DMS 273 (cell line): ENCODE results near the gene NDST4.
A peak's percentile ranks its signal among the peaks of the same experiment; 100 is the strongest.

ENCODE experiments used
- DNase-seq: peaks from one replicate; lab custom pipeline; 2025; ENCODE audit not compliant: unreplicated experiment; lab: John Stamatoyannopoulos, UW

The NDST4 gene

DNA sequence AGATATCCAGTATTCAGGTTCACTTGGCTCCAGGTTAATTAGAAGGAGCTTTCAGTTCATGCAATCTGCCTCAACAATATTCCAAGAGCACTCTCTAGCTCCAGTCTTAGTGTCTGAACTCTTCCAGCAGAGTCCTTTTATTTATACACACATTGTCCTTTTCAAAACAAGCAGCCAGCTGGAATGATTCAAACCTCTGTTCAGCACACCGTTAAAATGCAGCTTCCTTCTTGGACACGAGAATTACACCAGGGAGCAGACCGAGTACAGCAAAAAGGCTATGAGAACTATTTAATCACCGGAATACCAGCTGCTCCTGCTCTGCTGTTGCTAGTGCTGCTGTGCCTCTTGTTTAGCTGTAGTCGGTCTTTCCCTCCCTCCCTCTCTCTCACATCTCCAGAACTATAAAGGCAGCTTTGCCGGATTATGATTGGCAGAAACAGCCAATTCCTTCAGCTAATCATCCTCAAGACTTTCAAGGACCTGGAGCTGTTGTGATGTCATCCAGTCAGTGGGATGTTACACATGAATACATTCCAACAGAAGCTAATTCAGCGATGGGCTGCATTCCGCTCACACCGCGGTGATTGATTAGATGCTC lies at the start of gene NDST4:
TSS of gene NDST4 (minus strand) at position 115 of the 601 bp plus-strand sequence. CDS start 36,584 bp downstream, outside the sequence.
- peak; percentile 63 for DNase-seq

DNA sequence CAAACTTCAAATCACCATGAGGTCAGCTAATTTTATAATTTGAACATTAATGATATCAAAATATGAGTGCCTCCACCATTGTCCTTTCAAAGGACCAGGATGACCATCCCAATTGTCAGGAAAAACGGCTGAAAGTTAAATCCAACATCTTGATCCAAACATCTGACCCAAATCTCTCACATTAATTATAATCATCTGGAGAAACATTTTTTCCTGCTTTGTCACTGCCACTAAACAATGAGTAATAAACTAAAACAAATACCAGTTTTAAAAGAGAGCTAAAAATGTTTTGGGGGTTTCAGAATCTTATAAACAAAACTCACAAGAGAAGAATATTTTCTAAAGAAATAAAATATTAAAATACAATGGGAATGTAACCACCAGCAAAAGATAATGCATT lies 45.7 kb upstream of the NDST4 start:
- no peak for DNase-seq

DNA sequence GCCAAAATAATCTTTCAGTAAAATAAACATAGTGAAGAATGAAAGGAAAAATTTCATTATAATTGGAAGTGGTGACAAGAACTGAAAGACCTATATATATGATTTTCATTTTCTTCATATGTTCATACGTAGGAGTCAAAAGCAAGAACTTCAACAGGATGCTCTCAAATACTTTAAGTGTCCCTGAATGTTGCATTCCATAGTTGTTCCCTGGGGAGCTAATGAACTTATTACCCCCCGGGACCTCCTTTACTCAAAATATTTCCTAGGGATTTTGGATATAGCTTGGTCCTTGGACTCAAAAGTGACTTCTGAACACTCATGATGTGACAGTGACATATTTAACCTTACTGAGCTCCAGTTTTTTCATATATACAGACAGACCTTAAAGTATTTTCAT lies 44.9 kb upstream of the NDST4 start:
- no peak for DNase-seq

DNA sequence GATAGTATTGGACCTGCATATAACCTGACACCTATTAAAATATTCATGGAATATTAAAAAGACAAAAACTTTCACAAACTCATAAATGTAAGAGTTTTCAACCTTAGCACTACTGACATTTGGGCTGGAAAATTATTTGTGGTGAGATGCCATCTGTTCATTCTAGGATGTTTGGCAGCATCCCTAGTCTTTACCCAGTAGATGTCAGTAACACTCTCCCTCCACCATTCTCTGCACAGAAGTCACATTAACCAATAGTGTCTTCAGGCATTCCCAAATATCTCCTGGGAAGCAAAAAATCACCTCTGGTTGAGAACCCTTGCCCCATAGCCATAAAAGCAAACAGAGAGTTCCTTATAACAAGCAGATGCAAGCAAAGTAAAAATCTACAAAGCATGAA lies 41.4 kb upstream of the NDST4 start:
- DNase-seq = peak; percentile 47

DNA sequence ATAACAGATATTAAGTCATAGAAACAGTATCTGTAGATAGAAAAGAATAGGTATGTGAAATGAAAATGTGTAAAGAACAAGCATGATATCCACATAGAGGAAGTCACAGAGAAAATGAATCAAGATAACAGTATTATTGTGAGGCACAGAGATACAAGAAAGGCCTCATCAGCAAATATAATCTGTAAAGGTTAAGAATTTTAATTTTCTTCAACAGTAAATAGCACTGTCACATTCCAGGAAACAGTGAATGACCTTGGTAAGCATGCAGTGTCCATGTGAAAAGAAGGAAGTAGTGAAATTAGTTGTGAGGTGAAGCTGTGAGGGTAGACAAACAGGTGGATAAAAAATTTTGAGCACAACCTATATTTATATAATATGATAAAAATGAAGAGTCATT lies 39.5 kb upstream of the NDST4 start:
- DNase-seq = no peak

DNA sequence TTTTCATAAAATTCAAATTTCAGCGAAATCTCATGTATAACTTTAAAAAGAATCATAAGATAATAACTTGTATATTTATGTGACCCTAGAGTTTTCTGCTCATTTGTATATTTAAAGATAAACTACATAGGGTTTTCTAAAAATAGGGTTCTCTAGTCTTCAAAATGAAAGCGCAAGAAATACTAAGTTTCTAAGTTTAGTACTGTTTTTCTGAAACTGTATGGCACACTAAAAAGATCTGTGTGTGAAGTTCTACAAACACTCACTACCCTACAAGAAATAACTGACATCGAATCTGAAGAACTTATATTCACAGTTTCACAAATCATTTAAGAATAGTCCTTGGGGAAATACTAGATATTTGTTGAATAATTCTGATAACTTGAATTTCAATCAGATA lies 38.7 kb upstream of the NDST4 start:
- DNase-seq = no peak

DNA sequence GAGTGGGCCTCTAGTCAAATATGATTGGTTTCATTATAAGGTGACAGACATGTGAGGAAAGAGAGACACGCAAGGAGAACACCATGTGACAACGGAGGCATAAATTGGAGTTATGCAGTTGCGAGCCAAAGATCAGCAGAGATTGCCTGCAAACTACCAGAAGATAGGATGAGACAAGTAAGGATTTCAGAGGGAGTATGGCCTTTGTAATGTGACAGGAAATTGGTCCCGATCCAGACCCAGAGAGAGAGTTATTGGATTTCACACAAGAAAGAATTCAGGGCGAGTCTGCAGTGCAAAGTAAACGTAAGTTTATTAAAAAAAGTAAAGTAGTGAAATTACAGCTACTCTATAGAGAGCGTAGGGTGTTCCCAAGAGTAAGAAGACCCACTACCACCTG lies 35.7 kb upstream of the NDST4 start:
- no peak for DNase-seq

DNA sequence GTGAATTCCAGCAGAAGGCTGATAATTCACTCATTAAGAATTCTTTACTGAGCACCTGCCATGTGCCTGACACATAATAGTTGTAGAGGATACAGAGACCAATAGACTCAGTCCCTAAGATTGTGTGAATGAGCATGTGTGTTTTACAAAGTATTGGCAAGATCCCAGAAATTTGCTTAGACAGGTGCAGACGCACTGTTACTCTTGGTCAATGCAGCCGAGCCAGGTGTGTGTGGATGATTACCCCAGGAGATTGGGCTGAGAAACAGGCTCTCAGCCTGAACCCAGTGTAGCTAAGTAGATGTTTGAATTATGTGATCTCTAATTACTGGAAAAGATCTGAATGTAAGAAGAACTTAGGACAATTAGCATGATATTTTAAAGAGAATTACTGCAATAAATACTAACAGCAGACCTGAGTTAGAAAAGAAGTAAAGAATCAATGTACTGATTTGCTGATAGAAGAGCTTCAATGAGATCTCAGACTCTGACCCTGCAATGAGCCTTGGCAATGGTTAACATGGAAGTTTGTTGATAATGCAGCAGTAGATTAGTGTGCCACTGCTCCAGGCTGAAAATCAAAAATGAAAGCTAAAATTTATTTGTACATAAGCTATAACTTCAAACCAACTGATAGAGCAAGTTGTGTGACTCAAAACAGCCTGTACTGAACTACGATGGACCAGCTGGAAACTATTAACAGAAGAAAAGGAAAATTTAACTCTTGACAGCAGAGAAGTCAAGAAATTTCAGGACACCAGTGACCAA lies 32.2 kb upstream of the NDST4 start:
- peak; percentile 1 for DNase-seq

DNA sequence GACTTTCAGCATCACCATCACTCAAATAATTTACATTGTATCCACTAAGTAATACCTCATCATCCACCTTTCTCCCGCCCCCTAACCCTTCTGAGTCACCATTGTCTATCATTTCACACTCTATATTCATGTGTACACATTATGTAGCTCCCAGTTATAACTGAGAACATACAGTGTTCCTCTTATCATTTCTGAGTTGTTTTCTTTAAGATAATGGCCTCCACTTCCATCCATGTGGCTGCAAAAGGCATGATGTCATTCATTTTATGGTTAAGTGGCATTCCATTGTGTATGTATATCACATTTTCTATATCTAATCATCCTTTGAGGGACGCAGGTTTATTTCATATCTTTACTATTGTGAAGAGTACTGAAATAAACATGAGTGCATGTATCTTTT lies 14.6 kb upstream of the NDST4 start:
- no peak for DNase-seq

DNA sequence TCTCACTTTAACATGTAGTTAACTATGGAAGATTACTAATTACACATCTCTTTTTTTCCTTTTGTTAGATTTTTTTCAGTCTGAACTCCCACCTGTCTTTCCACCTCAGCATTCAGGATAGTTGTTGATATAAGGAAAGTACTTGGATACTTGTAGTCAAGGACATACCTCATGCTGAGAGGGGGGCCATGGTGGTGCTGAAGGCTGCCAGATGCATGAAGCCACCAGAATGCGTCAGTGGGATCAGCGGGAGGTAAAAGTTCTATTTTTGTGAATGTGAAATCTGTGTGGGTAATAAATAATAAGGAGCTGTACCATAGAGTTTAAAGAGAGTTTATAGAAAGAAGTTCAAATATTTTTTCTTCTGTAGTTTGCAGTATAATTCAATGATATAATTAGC lies 13.1 kb upstream of the NDST4 start:
- no peak for DNase-seq

DNA sequence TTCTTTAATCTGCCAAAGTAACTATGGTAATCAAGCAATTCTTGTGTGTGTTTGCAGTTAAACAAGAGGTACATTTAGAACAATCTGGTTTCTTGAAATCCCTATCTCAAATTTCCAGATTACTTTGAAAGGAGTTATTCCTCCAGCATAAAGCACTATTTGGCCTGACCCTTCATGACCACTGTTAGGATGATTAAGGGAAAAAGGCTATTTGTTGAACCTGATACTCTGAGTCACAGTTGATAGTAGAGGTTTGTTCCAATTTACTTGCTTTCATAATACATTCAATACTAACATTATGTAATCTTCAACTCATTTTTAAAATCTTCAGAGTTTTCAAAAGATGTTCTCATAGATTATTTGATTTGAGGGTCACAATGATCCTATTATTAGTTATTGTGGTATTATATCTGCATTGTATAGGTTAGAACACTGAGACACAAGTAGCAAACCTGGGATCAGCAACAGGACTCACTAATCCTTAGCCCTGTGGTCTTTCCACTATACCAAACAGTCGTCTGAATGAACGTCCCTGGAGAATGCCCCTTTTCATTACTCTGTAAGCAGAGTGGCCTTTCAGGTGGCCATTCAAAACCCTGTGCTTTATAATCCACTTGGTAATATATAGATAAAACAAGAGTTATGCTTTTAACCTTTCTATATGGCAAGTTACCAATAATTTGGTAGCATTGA lies 8.1 kb upstream of the NDST4 start:
- DNase-seq = no peak

DNA sequence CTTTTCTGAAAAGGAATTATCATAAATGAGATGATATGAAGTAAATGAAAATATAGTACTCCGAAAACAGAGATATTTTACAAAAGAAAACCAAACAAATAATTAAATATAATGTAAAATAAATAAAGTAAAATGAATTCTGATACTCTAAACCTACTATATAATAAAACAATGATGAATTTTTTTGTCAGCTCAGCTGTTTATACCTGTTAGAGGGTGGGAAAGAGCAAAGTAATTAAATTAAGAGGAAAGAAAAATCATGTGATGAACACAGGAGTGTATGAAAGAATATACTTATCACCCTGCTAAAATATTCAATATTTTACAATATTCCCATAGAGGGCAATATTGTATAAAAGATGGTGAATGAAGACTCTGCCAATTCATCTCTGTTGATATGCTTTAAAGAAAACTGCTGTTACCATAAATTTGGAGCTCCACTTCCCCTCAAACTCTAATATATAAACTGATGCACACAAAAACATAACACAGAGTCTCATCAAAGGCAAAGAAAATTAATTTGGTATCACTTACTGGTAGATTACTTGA lies 6.5 kb upstream of the NDST4 start:
- DNase-seq = peak; percentile 11

DNA sequence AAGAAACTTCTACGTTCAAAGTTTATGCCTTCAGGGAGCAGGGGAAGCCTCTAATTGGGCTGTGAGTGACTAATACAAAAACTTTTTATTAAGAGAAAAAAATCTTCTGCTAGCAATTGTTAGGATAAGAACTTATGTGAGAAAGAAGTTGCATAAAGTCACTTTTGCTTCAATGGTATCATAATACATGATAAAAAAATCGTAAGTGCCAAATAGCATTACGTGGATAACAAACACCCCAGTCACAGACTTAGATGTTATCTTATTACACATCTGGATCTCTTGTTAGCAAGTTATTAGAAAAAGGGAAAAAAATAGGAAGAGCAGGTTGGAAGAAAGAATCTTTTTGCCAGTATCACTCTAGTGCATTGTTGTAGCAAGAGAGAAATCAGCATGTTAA lies 4.2 kb upstream of the NDST4 start:
- DNase-seq = no peak

DNA sequence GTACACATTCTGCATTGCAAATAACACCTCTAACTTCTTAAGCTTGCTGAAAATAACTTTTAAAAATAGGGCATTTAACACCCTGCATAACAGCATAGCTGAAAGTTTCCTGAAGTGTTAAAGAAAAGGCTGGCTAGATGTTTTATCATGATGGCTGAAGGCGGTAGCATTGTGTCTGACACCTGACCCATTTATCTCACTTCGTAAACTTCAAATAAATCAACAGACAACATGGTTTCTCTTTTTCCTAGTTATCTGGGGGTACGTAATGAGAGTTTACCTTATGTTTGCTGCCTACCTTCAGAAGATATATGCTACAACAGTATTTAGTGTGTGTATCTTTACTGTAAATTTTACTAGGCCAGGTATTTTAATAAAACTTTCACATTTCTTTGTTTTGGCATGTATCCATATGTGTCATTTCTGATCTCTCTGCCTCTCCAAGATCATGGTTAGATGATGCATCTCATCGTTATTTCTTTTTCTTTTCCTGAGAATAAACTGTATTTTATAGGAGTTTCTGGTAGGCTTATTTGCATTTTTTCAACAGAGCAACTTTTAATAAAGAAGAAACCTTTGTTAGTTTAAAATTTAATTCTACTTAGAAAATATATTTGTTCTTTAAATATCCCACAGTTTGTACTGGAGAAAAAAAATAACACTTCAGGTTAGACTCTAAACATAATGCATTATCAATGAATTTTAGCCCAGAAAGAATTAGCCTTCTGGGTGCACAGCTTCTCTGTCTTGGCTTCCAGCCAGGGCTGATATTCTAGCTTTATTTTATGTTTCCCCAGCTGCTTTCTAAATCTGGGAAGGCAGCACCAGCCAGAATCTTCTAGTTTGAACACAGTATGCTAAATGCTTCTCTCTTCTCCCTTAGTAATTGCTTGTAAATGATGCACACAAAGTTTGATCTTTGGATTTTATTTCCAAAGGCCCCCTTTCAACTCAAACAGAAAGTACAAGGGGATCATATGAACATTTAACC lies 2.9 kb downstream of the NDST4 start:
- peak; percentile 81 for DNase-seq

DNA sequence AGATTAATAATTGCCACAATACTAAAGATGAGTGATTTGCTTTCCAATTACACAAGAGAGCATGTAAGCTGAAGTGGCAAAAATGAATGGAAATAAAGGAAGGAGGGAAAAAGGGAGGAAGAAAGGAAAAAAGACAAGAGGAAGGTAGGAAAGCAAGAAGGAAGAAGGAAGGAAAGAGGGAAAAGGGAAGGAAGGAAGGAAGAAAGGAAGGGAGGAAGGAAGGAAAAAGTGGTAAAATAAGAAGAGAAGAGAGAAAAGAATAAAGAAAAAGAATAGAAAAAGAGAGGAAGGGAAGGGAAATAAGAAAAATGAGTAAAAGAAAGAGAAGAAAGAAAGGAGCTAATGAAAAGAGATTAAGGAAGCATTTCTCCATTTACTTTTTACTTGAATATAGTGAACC lies 4.6 kb downstream of the NDST4 start:
- DNase-seq = no peak

DNA sequence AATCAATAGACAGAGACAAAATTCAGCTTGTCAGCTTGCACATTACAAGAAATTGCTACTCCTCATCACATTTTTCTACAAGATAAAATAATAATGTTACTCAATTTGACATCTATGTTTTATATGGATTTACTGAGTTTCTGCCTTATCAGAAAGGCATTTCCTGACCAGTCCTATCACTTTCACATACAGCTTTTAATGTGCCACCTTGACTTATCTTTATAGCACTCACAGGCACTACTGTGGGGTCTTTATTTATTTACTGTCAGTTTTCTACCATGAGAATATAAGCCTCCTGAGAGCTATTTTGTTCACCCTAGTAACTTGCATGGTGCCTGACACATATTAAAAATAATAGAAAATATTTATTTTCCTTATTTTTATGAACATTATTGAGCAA lies 6.0 kb downstream of the NDST4 start:
- DNase-seq = no peak

DNA sequence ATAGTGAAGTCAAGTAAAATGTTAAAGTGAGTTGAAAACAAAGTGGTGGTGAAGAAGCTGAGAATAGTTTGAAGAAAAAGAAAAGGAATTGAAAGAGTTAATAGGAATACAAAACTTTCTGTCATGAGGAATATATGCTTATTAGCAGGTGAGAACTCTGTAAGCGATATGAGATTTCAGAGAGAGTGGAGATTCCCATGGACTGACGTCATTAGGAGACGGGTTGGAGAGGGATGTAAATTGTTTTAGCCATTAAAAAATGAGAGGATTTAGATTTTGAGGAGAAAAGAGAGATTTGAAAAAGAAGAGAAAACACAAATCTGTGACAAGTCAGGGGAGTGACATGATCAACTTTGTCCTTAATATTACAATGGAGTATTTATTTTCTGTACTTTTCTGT lies 11.7 kb downstream of the NDST4 start:
- DNase-seq = no peak

DNA sequence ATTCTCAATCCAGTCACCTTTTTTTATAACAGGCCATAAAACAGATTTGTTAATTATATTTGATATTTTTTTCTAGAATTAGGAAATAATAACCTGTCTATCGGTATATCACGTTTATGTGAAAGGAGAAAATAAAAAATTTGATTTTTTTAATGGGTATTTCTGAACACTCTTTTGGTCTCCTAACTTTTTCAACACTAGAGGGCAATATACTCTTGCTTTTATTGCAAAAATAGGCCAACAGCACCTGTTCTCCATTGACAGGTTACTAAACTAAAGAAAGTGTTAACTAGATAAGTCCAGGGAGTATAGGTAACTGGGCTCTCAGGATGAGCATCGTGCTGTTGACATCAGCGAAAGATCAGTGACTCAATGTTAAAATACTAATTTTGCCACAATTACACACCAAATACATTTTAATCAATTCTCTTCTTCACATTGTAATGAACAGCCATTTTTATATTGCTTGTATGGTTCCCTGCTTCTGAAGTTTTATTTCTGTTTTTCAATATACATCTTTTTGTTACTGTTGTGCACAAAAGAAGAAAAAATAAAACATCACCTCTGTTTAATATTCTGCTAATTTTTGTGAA lies 22.8 kb downstream of the NDST4 start:
- peak; percentile 64 for DNase-seq

DNA sequence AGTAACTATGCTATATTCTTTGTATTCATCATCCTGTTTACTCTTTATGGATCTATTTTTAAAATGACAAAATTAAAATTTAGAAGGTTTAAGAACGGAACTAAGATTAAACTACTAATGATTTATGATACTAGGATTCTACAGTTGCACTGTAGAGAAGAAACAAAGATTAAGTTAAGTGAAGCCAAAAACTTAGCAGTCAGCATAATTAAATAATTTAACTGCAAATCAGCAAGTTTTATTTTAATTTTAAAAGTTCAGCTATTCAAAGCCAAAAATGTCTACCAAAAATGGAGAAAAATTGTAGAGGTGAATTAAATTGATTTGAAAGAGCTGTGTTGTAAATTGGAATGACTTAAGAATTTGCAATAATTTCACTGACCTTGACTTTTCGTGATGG lies 30.8 kb downstream of the NDST4 start:
- DNase-seq = no peak

DNA sequence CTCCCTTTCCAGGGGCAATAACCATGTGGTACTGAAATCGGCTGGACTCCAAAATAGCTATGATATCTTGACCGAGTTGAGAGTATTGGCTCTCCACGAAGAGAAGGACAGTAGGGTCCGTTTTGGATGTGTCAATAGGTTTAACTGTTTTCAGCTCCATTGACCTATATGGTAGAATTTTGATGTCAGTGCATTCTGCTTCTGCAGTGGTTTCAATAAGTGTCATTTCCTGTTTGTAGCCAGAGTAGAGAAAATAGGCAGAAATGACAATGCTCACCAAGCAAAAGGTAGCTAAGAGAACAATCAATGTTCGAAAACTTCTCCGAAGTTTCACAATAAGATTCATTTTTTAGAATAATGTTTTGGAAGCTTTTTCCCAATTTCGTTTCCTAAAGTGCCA lies 36.7 kb downstream of the NDST4 start:
- DNase-seq = no peak
